ENCODE results near the gene SLC25A29. TPM values are rescaled to one million over a fixed set of nuclear protein-coding genes. Genes with fewer than 3 reads are reported as not detected.
"Not testable (repeated sequence)": the region's sequence is repeated elsewhere in the genome, so short reads cannot be mapped to it uniquely, and the experiment has no call there.

SLC25A29 gene
- total and polyA plus RNA-seq, 4 donors = 3.9 to 56.6 (median 42.0) TPM

- H3K9me3 ChIP-seq (ENCODE audit: control insufficient read depth, low read length); intact Hi-C loops (cut with DNase I); H3K27ac ChIP-seq (ENCODE audit: low read depth in 1 of 2, low read length in 2 of 2); ATAC-seq (ENCODE audit: low FRiP score); H3K4me1 ChIP-seq (ENCODE audit: control insufficient read depth in 1 of 2, insufficient read depth in 2 of 2, low read length in 2 of 2); H3K36me3 ChIP-seq (ENCODE audit: control insufficient read depth in 1 of 2, insufficient read depth in 2 of 2, low read length in 1 of 2); H3K4me3 ChIP-seq (ENCODE audit: low read length in 2 of 2); H3K27me3 ChIP-seq (ENCODE audit: control insufficient read depth in 1 of 2, insufficient read depth in 2 of 2, low read length in 1 of 2): not testable (repeated sequence)
- peak in 1 of 2 donors; percentile 52 for DNase-seq
- WGBS, 2 donors = 92 to 95% methylated on average over 15 to 31 of the region's 35 CpGs
These were observed 38.4 kb upstream of the SLC25A29 start for GRCh38 chr14:100344657-100345056.

- H3K27ac ChIP-seq (ENCODE audit: low read depth in 1 of 2, low read length in 2 of 2); H3K9me3 ChIP-seq (ENCODE audit: control insufficient read depth, low read length); H3K4me1 ChIP-seq (ENCODE audit: control insufficient read depth in 1 of 2, insufficient read depth in 2 of 2, low read length in 2 of 2); H3K27me3 ChIP-seq (ENCODE audit: control insufficient read depth in 1 of 2, insufficient read depth in 2 of 2, low read length in 1 of 2); H3K36me3 ChIP-seq (ENCODE audit: control insufficient read depth in 1 of 2, insufficient read depth in 2 of 2, low read length in 1 of 2); H3K4me3 ChIP-seq (ENCODE audit: low read length in 2 of 2); ATAC-seq (ENCODE audit: low FRiP score); intact Hi-C loops (cut with DNase I): not testable (repeated sequence)
- peak in 1 of 2 donors; percentile 30 for DNase-seq
- WGBS, 2 donors = 97 to 98% methylated on average over 12 of the region's 12 CpGs
These were observed 36.6 kb upstream of the SLC25A29 start for GRCh38 chr14:100342826-100343225.

GRCh38 chr14:100342195-100342594 lies 36.0 kb upstream of the SLC25A29 start:
- no peak overlapping the region for H3K4me3 ChIP-seq (ENCODE audit: low read length in 2 of 2)
- peaks cover 0 to 5% of the 10 kb centered on the region in 2 donors for H3K36me3 ChIP-seq (ENCODE audit: control insufficient read depth in 1 of 2, insufficient read depth in 2 of 2, low read length in 1 of 2)
- H3K4me1 ChIP-seq (ENCODE audit: control insufficient read depth in 1 of 2, insufficient read depth in 2 of 2, low read length in 2 of 2) = peaks cover 0 to 4% of the 10 kb centered on the region in 2 donors
- ATAC-seq (ENCODE audit: low FRiP score) (no peak), DNase-seq (no peak)
- no peaks in the 10 kb centered on the region for H3K27me3 ChIP-seq (ENCODE audit: control insufficient read depth in 1 of 2, insufficient read depth in 2 of 2, low read length in 1 of 2)
- H3K9me3 ChIP-seq (ENCODE audit: control insufficient read depth, low read length) = no peaks in the 10 kb centered on the region
- peak overlapping the region in 1 of 2 donors; percentile 3 for H3K27ac ChIP-seq (ENCODE audit: low read depth in 1 of 2, low read length in 2 of 2)
- intact Hi-C loops (cut with DNase I) = no loop called here
- WGBS, 2 donors = 92 to 94% methylated on average over 11 of the region's 11 CpGs

- Histone ChIP-seq H3K9me3 (ENCODE audit: control insufficient read depth, low read length) (no peaks in the 10 kb centered on the region), H3K27ac (ENCODE audit: low read depth in 1 of 2, low read length in 2 of 2) (peak overlapping the region; percentile 85 to 96), H3K4me3 (ENCODE audit: low read length in 2 of 2) (no peak overlapping the region), H3K36me3 (ENCODE audit: control insufficient read depth in 1 of 2, insufficient read depth in 2 of 2, low read length in 1 of 2) (peaks cover 0 to 3% of the 10 kb centered on the region in 2 donors), H3K27me3 (ENCODE audit: control insufficient read depth in 1 of 2, insufficient read depth in 2 of 2, low read length in 1 of 2) (no peaks in the 10 kb centered on the region), H3K4me1 (ENCODE audit: control insufficient read depth in 1 of 2, insufficient read depth in 2 of 2, low read length in 2 of 2) (peaks cover 0 to 4% of the 10 kb centered on the region in 2 donors)
- intact Hi-C loops (cut with DNase I) = no loop called here
- WGBS, 2 donors = 5 to 9% methylated on average over 8 of the region's 8 CpGs
- ATAC-seq (ENCODE audit: low FRiP score) = peak; percentile 93
- peak; percentile 44 to 81 for DNase-seq
These were observed 35.2 kb upstream of the SLC25A29 start for GRCh38 chr14:100341301-100342031.

GRCh38 chr14:100340423-100340813 lies 34.2 kb upstream of the SLC25A29 start:
- Histone ChIP-seq H3K27me3 (ENCODE audit: control insufficient read depth in 1 of 2, insufficient read depth in 2 of 2, low read length in 1 of 2) (no peaks in the 10 kb centered on the region), H3K36me3 (ENCODE audit: control insufficient read depth in 1 of 2, insufficient read depth in 2 of 2, low read length in 1 of 2) (no peaks in the 10 kb centered on the region), H3K27ac (ENCODE audit: low read depth in 1 of 2, low read length in 2 of 2) (peak overlapping the region in 1 of 2 donors; percentile 65), H3K9me3 (ENCODE audit: control insufficient read depth, low read length) (no peaks in the 10 kb centered on the region), H3K4me1 (ENCODE audit: control insufficient read depth in 1 of 2, insufficient read depth in 2 of 2, low read length in 2 of 2) (peaks cover 0 to 4% of the 10 kb centered on the region in 2 donors), H3K4me3 (ENCODE audit: low read length in 2 of 2) (no peak overlapping the region)
- peak in 1 of 2 donors; percentile 28 for DNase-seq
- no peak for ATAC-seq (ENCODE audit: low FRiP score)
- intact Hi-C loops (cut with DNase I) = no loop called here
- WGBS, 2 donors = 68 to 71% methylated on average over 6 of the region's 6 CpGs

- H3K36me3 ChIP-seq (ENCODE audit: control insufficient read depth in 1 of 2, insufficient read depth in 2 of 2, low read length in 1 of 2) = no peaks in the 10 kb centered on the region
- no peaks in the 10 kb centered on the region for H3K27me3 ChIP-seq (ENCODE audit: control insufficient read depth in 1 of 2, insufficient read depth in 2 of 2, low read length in 1 of 2)
- ATAC-seq (ENCODE audit: low FRiP score) (no peak), DNase-seq (peak in 1 of 2 donors; percentile 55)
- no peaks in the 10 kb centered on the region for H3K9me3 ChIP-seq (ENCODE audit: control insufficient read depth, low read length)
- peaks cover 0 to 4% of the 10 kb centered on the region in 2 donors for H3K4me1 ChIP-seq (ENCODE audit: control insufficient read depth in 1 of 2, insufficient read depth in 2 of 2, low read length in 2 of 2)
- intact Hi-C loops (cut with DNase I) = no loop called here
- no peak overlapping the region for H3K27ac ChIP-seq (ENCODE audit: low read depth in 1 of 2, low read length in 2 of 2)
- WGBS, 2 donors = 89 to 90% methylated on average over 6 of the region's 6 CpGs
- H3K4me3 ChIP-seq (ENCODE audit: low read length in 2 of 2) = no peak overlapping the region
These were observed 33.6 kb upstream of the SLC25A29 start for GRCh38 chr14:100339766-100340422.

- DNase-seq (peak in 1 of 2 donors; percentile 46), ATAC-seq (ENCODE audit: low FRiP score) (no peak)
- intact Hi-C loops (cut with DNase I) = no loop called here
- Histone ChIP-seq H3K27ac (ENCODE audit: low read depth in 1 of 2, low read length in 2 of 2) (no peak overlapping the region), H3K27me3 (ENCODE audit: control insufficient read depth in 1 of 2, insufficient read depth in 2 of 2, low read length in 1 of 2) (no peaks in the 10 kb centered on the region), H3K4me1 (ENCODE audit: control insufficient read depth in 1 of 2, insufficient read depth in 2 of 2, low read length in 2 of 2) (peaks cover 0 to 4% of the 10 kb centered on the region in 2 donors), H3K36me3 (ENCODE audit: control insufficient read depth in 1 of 2, insufficient read depth in 2 of 2, low read length in 1 of 2) (no peaks in the 10 kb centered on the region), H3K9me3 (ENCODE audit: control insufficient read depth, low read length) (no peaks in the 10 kb centered on the region), H3K4me3 (ENCODE audit: low read length in 2 of 2) (no peak overlapping the region)
- 89 to 90% methylated on average over 18 of the region's 18 CpGs for WGBS, 2 donors
These were observed 30.6 kb upstream of the SLC25A29 start for GRCh38 chr14:100336618-100337530.

- 90 to 94% methylated on average over 12 of the region's 12 CpGs for WGBS, 2 donors
- no peak overlapping the region for H3K4me3 ChIP-seq (ENCODE audit: low read length in 2 of 2)
- no peaks in the 10 kb centered on the region for H3K27me3 ChIP-seq (ENCODE audit: control insufficient read depth in 1 of 2, insufficient read depth in 2 of 2, low read length in 1 of 2)
- intact Hi-C loops (cut with DNase I) = no loop called here
- H3K36me3 ChIP-seq (ENCODE audit: control insufficient read depth in 1 of 2, insufficient read depth in 2 of 2, low read length in 1 of 2) = no peaks in the 10 kb centered on the region
- no peaks in the 10 kb centered on the region for H3K4me1 ChIP-seq (ENCODE audit: control insufficient read depth in 1 of 2, insufficient read depth in 2 of 2, low read length in 2 of 2)
- DNase-seq = peak; percentile 4 to 60
- ATAC-seq (ENCODE audit: low FRiP score) = no peak
- no peak overlapping the region for H3K27ac ChIP-seq (ENCODE audit: low read depth in 1 of 2, low read length in 2 of 2)
- H3K9me3 ChIP-seq (ENCODE audit: control insufficient read depth, low read length) = no peaks in the 10 kb centered on the region
These were observed 28.7 kb upstream of the SLC25A29 start for GRCh38 chr14:100334904-100335303.

Measured in aorta (tissue), 5 donors.